Middle frontal gyrus (tissue), 1 donor: ENCODE measurements around the gene TTC39A.
"Not testable (repeated sequence)": the region's sequence is repeated elsewhere in the genome, so short reads cannot be mapped to it uniquely, and the experiment has no call there.

ENCODE experiments used
- DNase-seq: peaks from one replicate; pipeline ENCODE4 v3.0.0-alpha.2; 2015; ENCODE audit warnings: low spot score; ENCODE audit errors: extremely low spot score

The TTC39A gene

DNA sequence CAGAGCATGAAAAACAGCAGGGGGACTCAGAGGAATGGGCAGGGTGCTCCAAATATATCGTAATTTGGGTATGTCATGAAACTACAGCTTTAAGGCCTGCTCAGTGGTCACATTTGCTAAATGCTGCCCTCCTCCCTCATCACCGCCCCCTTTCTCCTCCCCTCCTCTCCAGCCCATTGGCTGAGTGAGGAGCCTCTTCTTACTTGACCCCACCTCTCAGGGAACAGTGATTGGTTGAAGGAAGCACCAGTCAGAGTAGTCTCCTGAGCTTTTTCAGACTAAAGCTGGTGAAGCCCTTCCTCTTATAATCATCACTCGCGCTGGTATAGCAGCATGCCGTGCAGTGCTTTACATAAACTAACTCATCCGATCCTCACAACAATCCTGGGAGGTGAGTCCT, 10.0 kb upstream of the TTC39A start:
- DNase-seq = no peak

DNA sequence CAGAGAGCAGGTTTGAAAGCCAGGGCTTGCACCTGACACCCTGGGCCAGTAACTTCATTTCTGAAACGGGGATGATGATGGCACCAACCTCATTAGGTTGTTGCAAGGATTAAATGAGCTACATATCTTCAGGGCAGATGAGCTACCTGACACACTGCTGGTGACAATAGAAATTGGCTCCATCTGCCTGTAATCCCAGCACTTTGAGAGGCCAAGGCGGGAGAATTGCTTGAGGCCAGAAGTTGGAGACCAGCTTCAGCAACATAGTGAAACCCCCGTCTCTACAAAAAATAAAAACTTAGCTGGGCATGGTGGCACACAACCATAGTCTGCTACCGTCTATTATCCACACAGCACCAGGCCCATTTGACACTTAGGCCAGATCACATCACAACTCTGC, 6.3 kb upstream of the TTC39A start:
- DNase-seq = no peak

DNA sequence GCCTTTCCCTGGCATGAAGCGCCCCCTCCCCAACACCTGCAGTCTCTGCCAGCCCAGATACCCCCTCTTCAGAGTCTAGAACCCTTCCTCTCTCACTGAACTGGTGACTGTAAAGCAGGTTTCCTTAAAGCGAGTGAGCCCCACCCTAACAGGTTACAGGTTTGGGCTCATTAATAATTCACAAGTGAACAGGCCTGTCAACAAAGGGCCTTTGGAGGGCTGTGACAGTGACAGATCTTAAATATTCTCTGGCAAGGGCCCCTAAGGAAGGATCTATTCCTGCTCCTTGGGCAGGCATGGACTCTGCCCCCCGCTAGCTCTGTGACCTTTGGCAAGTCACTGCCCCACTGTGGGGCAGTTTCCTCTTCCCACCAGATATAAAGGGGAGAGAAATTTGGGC, 5.6 kb upstream of the TTC39A start:
- DNase-seq = no peak

DNA sequence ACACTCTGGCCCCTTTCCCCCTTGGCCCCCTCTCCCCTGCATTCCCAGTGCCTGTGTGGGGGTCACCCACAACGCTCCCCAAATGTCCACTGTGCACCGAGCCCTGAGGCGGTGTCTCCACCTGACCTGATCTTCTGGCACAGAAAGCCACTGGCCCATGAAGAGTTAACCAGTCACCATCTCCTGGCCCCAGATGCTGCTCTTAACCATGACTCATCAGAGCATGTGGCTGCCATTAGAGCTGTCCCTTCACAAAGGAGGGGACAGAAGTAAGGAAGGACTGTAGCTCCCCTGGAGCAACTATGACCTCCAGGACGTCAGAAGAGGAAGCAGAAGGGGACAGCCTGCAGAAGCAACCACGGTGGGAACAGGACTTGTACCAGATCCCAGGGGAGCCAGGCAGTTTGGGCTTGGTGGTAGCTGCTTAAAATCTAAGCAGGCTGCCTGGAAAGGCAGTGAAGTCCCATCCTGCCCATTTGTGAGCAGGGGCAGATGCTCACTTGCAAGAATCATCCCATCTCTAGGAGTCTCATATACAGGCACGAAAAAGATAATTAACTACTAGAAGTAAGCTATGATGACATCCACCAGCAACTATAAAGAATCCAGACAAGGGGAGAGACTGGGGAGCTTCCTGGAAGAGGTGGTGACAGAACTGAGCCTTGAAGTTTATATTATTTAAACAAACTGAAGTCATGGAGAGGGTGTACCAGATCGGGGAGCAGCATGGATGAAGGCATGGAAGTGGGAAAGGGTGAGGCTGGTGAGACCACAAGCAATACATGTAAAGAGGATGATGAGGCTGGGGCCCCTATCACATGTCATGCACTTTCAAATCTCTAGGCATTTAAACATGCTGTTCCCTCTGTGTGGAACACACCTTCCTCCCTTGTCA, 1.1 kb upstream of the TTC39A start:
- no peak for DNase-seq

DNA sequence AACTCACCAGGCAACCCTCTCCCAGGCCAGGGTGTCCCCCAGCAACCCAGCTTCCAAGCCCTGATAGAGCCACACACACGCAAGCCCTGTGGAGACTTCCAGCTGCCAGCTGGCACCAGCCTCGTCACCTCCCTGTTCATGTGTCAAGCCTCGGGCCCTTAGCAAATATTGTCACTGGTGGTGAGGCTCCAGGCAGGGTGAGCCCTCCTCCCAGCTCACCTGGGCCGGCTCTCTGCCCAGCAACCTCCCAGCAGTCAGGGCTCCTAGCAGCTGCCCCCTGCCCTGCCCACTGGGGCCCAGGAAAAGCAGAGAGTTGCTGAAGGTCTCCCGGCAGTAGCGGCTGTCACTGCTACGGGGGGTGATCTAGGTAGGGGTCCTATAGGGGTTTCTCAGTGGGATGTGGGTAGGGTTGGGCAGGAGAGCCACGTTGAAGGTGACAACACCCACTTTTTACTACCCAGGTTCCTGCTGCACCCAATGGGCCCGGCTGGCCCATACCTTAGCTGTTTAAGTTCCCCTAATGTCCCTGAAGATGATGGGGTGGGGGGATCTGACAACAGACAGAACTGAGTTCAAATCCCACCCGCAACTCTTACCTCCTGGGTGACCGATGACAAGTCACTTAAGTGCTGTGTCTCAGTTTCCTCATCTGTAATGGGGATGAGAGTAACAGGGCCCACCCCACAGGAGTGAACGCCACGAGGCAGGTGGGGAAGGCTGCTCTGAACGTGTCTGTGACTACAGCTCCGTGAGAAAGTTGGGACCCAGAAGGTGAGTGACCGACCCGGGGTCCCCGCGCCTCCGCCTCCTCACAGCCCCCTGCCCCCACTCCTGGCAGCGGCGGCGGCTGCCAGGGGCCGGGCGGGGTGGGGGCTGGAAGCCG, 678 bp downstream of the TTC39A start:
- no peak for DNase-seq

DNA sequence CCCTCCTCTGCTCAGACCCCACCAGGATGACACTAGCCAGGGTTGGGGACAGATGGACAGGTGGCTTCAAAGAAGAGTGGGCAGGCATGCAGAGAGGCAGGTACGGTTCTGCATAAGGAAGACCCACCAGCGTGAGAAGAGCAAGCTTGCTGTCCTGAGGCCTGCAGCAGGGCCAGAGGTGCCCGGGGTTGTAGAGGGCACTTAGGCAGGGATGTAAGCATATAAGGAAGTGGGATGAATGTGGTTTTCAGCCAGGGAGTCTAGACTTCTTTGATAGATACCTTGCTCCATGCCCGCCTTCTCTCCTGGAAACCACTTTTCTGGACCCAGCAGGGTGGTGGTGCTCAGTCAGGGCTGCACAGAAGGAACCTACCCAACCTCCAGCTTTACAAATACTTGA, 1.4 kb downstream of the TTC39A start:
- DNase-seq = no peak

DNA sequence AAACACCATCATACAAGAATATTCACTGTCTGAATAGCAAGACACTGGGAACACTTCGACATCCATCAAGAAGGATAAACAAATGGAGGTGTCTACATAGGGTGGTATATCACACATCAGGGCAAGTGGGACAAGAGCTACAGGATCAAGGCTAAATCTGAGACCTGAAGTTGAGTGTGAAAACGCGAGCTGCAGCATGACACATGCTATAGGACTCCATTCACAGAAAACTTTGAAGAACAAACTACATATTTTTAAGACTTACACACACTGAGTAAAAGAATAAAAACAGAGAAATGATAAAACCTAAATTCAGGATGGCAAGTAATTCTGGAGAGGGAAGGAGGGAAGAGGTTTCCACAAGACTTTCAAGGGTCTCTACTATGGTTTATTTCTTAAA, 2.1 kb downstream of the TTC39A start:
- DNase-seq = no peak

DNA sequence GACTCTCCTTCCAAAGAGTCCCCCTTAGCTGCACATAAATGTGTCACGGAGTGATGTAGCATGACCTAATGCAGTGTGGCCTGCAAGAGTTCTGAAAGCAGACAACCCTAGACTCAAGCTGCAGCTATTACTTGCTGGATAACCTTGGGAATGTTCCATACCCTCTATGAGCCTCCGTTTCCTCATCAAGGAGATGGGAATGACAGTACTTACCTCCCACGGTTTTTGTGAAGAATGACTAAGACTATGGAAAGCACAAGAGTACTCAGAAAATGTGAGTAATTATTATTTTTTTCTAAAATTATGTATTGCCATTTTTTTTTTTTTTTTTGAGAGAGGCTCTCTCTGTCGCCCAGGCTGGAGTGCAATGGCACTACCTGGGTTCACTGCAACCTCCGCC, 3.0 kb downstream of the TTC39A start:
- no peak for DNase-seq

DNA sequence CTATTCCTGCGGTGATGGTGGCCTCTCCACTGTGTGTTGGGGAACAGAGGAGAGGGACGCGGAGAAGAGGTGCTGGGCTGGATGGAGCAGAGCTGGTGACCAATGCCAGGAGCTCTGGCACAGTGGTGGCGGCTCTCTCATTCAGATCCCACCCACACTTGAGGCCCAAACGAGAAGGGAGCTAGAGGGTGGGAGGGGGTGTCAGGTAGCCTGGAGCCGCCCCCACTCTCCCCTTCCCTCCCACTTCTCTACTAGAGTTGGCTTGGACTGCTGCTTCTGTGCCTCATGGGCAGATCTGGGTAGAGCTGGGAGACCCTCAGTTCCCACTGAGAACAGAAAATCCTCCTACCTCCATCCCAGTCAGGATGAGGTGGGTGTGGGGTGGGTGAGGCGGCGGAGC, 3.5 kb downstream of the TTC39A start:
- DNase-seq = no peak

DNA sequence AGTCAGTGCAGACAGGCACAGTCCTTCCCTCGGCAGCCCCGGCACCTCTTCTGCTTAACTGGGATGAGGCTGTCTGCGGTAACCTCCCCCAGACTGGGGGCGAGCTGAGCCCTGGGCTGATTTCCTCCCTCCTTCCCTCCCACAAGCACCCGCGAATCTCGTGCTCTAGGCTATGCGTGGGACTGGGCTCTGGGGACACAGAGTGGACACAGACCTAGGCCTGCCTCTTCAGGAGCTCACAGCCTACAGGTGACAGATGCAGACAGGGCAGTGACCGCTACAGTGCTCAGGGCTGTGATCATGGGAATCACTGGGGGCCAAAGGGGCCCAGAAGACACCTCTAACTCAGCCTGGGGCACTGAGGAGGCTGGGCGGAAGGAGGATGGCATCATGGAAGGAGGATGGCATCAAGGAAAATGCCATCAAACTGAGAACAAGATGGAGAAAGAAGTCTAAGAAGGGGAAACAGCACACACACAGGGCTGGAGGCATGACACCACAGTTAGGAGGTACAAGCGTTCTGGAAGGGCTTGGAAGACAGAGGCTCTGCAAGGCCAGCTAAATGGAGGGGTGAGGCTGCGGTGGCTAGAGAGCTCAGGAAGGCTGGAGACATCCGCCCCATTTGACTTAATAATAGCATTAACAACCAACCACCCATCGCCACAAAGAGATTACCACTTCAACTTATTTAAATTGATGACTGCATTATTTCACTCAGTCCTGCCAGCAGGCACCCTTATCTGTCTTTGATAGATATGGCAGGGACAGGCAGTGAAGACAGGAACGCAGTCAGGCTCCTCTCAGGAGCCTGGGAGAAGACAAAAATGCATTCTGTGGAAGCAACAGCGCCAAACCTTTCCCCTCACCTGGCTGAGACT, 4.2 kb downstream of the TTC39A start:
- DNase-seq = no peak

DNA sequence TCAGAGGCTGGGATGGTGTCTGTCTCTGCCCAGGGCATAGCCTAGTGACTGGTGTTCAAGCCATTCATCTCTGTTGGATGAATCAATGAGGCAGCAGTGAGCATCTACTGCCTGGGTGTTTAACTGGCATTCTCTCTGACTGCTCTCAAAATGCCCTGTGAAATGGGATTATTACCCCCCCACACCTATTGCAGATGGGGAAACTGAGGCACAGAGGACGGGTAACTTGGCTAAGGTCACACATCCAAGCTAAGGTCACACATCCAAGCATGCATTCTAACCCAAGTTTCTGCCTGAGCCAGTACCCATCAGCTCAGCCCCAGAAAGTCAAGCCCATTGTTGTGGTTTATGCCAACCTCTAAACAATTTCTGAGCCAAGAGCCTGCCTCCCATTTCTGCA, 5.0 kb downstream of the TTC39A start:
- no peak for DNase-seq

DNA sequence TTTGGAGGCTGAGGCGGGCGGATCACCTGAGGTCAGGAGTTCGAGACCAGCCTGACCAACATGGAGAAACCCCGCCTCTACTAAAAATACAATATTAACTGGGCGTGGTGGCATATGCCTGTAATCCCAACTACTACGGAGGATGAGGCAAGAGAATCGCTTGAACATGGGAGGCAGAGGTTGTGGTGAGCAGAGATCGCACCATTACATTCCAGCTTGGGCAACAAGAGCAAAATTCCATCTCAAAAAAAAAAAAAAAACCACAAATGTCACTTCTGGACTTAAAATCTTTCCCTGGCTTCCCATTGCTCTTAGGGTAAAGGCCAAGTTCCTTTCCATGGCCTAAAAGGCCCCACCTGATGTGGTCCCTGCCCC, 5.4 kb downstream of the TTC39A start:
- not testable (repeated sequence) for DNase-seq

DNA sequence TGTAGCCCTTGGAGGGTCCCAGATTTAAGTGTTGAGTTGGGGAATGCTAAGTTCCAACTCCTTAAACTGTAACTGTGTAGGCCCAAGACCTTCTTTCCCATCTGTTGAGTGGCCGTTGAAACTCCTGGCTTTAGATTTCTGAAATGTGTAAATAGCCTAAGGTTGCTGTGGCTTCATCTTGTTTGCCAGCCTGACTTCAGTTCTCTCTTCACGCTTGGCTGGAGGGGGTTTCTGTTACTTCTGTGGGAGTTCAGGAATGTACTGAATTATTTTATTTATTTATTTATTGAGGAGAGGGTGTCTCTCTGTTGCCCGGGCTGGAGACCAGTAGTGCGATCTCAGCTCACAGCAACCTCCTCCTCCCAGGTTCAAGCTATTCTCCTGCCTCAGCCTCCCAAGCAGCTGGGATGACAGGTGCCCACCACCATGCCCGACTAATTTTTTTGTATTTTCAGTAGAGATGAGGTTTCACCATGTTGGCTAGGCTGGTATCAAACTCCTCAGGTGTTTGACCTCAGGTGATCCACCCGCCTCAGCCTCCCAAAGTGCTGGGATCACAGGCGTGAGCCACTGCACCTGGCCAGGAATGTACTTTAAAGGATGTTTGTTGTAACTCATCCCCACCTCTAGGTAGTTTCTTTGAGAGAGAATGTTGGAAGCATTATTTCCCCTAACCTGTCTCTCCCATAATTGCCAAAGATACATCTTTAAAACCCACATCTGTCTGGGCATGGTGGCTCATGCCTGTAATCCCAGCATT, 5.9 kb downstream of the TTC39A start:
- no peak for DNase-seq

DNA sequence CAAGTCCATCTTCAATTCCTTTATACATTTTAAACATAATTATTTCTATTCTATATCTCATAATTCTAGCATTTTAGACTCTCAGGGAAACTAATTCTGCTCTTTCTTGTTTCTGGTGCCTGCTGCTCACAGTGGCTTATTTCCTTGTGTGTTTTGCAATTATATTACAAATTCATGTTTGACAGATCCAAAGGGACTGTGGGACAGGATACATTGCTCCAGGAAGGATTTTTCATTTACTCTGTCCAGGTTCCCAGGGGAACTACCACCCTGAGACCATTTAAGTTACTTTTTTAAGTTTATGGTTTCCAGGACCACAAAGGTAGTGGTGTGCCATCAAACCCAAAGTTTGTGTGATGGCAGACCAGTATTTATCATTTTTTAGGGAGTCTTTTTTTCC, 6.6 kb downstream of the TTC39A start:
- no peak for DNase-seq

DNA sequence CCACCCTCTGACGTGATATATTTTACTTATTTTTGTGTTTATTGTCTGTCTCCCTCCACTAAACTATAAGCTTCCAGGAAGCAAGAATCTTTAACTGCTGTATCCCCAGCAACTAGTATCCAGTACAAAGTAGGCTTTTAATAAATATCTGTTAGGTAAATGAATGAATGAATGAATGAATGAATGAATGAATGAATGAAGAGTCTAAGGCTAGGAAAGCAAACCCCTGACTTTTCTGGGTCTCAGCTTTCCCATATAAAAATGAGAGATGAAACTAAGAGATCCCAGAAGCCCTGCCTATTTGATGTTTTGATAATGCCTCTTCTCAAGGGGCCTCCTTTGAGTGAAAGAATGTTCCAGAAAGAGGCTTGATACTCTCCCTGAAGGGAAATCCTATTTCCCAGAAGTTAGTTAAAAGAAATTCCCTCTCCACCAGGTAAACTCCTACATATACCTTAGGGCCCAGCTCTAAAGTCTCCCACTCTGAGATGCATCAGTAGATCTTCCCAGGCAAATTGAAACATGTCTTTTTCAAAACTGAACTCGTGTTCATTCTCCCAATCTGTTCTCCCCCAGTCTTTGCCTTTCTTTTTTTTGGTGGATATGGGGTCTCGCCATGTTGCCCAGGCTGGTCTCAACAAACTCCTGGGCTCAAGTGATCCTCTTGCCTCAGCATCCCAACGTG, 7.8 kb downstream of the TTC39A start:
- DNase-seq = no peak

DNA sequence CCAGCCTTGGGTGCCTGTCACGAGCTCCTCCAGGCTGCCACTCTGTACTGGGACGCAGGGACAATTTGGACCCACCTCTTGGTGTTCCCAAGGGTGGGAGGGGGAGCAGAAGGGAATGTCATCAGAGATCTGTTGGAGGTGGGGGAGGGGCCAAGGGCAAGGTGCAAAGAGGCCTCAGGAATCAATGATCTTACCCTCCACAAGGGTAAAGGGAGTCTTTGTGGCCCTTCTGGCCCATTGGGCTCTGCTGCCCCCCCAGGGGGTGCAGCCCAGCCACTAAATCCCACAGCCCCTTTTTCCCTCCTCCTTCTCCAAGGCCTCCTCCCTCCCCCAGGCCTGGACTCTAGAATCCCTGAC, 8.5 kb downstream of the TTC39A start:
- DNase-seq = no peak

DNA sequence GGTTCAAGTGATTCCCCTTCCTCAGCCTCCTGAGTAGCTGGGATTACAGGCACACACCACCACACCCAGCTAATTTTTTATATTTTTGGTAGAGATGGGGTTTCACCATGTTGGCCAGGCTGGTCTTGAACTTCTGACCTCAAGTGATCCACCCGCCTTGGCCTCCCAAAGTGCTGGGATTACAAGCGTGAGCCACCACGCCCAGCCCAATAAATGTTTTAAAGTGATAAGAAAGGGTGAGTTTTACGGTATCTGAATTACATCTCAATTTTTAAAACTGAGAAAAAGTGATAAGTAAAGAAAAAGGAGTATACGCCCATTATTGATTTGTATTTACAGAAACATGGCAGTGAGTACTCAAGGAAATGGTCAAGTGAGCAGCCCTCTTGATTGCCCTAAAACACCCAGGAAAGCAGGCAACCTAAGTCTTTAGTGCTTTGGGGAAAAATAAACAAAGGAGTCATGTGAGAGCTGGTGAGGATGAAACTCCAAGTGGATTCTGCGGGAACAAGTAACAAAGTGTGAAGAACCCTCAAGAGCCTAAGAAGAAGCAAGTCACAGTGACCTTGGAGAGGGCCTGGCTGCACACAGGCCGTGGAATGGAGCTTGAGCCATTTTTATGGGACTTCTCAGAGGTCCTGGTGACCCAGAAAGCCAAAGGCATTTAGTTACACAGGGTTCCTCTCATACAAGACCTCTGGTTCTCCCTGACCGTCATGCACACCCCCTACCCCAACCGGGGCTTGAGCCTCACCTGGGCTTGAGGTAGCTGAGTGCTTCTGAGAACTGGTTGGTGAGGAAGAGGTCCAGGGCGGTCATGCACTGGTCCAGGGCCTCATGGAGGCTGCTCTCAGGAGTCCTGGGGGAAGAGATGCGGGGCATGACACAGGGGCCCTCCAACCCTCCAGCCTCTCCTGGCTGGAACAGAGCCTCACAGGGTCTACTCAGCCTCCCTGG, 9.1 kb downstream of the TTC39A start:
- no peak for DNase-seq

DNA sequence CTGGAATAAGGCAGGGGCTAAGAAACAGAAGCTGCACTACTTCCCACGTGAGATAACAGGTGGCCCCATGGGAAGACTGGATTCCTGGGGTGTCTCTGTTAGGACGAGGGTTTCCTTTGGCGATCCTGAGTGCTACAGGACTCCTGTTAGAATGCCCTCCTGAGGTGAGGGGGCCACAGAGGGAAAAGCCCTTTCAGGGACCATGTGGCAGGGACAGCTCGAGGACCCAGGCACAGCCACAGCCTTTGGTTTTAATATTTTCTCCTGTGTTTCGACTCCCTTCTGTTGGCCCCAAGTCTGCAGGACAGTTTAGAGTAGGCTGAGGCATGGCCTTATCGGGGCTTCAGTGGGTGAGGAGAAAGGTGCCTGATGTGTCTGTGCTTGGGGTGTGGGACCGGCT, 12.6 kb downstream of the TTC39A start:
- DNase-seq = no peak

DNA sequence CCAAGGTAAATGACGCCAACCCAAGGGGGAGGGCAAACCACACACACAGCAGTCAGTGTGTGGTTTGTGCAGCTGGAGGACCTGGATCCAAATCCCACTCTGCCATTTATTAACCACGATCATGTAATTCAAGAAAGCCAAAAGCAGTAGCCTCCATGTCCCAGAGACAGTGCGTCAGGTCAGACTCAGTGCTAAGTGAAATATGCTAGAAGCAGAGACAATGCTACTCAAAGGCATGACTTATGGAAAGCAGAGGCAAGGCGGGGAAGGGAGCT, 13.6 kb downstream of the TTC39A start:
- DNase-seq = no peak
